H1 (cell line): ENCODE results near the gene SEC62. TPM values are rescaled to one million over a fixed set of nuclear protein-coding genes. Genes with fewer than 3 reads are reported as not detected.
"Not testable (repeated sequence)": the region's sequence is repeated elsewhere in the genome, so short reads cannot be mapped to it uniquely, and the experiment has no call there.

Experiments used
- CTCF ChIA-PET: fragments of 300-600 bp; sonication (Branson Sonifier 250); formaldehyde crosslinking; loops from one replicate; lab custom pipeline; 2021; ENCODE audit not compliant: partially characterized antibody; lab: Charles Lee
- POLR2A ChIA-PET: fragments of 300-600 bp; sonication (Branson Sonifier 250); formaldehyde crosslinking; loops from one replicate; lab custom pipeline; 2021; ENCODE audit warnings: inconsistent platforms; ENCODE audit not compliant: partially characterized antibody; lab: Charles Lee
- DNase-seq, 2 experiments: peaks; one replicate each; pipeline versions ENCODE4 v3.0.0 to v3.0.0-alpha.2; 2010 to 2022; ENCODE audit warnings: low spot score in 2 of 2, low read depth in 1 of 2, mixed read lengths in 1 of 2
- FAIRE-seq: peaks from 2 replicates; lab custom pipeline; 2011; peaks lifted over from hg19 to GRCh38; lab: Jason Lieb, UNC
- H2AFZ ChIP-seq: 2 replicates; pipeline ENCODE4 v1.8.1; 2012; ENCODE audit warnings: low read length, inconsistent platforms
- H2AK5ac ChIP-seq: 2 replicates; pipeline ENCODE4 v1.6.1; 2013; ENCODE audit warnings: low read depth, low read length
- H2BK120ac ChIP-seq: replicated peaks from 2 replicates; pipeline ENCODE3; 2013; ENCODE audit warnings: low read depth, low read length, inconsistent platforms
- H2BK12ac ChIP-seq: 2 replicates; pipeline ENCODE4 v1.6.1; 2013; ENCODE audit warnings: low read depth, low read length
- H2BK15ac ChIP-seq: 2 replicates; pipeline ENCODE4 v1.6.1; 2013; ENCODE audit warnings: low read length
- H2BK20ac ChIP-seq: 2 replicates; pipeline ENCODE4 v1.6.1; 2013; ENCODE audit warnings: low read length
- H2BK5ac ChIP-seq: 2 replicates; pipeline ENCODE4 v1.6.1; 2013; ENCODE audit warnings: low read depth, low read length
- H3K14ac ChIP-seq: 2 replicates; pipeline ENCODE4 v1.6.1; 2013; ENCODE audit warnings: inconsistent platforms; ENCODE audit not compliant: insufficient read length
- H3K18ac ChIP-seq: 2 replicates; pipeline ENCODE4 v1.6.1; 2013; ENCODE audit warnings: low read length; ENCODE audit errors: extremely low read depth
- H3K23ac ChIP-seq: 2 replicates; pipeline ENCODE4 v1.6.1; 2013; ENCODE audit warnings: inconsistent platforms; ENCODE audit not compliant: insufficient read length
- H3K23me2 ChIP-seq: 2 replicates; pipeline ENCODE4 v1.6.1; 2013; ENCODE audit warnings: low read depth, low read length
- H3K27ac ChIP-seq: 2 replicates; pipeline ENCODE4 v1.6.1; 2011; ENCODE audit warnings: low read depth, low read length, inconsistent platforms
- H3K27me3 ChIP-seq, 4 experiments: replicated peaks in 1 of 4; 1 replicate in 1 of 4; 2 replicates in 3 of 4; pipeline versions ENCODE4 v1.6.1 to v1.8.1; 2011 to 2013; ENCODE audit warnings: low read length in 3 of 4, mild to moderate bottlenecking in 3 of 4, inconsistent platforms in 2 of 4, mixed read lengths in 2 of 4, moderate library complexity in 1 of 4; ENCODE audit not compliant: control insufficient read depth in 3 of 4, insufficient read depth in 3 of 4; ENCODE audit errors: extremely low read depth in 1 of 4
- H3K36me3 ChIP-seq, 4 experiments: 2 replicates each; pipeline versions ENCODE4 v1.6.1 to v1.8.1; 2011 to 2013; ENCODE audit warnings: mild to moderate bottlenecking in 4 of 4, low read length in 3 of 4, moderate library complexity in 2 of 4, control low read depth in 1 of 4, inconsistent platforms in 1 of 4; ENCODE audit not compliant: insufficient read depth in 4 of 4, control insufficient read depth in 2 of 4
- H3K4ac ChIP-seq: replicated peaks from 2 replicates; pipeline ENCODE3; 2013; ENCODE audit warnings: low read length, low read depth, mixed read lengths, inconsistent platforms; ENCODE audit not compliant: insufficient read length
- H3K4me1 ChIP-seq, 4 experiments: replicated peaks in 1 of 4; 1 replicate in 1 of 4; 2 replicates in 3 of 4; pipeline versions ENCODE4 v1.6.1 to v1.8.1; 2011 to 2013; ENCODE audit warnings: low read length in 3 of 4, inconsistent platforms in 2 of 4, mixed read lengths in 1 of 4; ENCODE audit not compliant: insufficient read depth in 4 of 4, control insufficient read depth in 3 of 4
- H3K4me2 ChIP-seq, 2 experiments: 2 replicates each; pipeline versions ENCODE4 v1.6.1 to v1.8.1; 2011 to 2013; ENCODE audit warnings: low read depth in 2 of 2, low read length in 2 of 2, control low read depth in 1 of 2, inconsistent platforms in 1 of 2, mild to moderate bottlenecking in 1 of 2; ENCODE audit not compliant: insufficient read depth in 1 of 2
- H3K4me3 ChIP-seq, 4 experiments: fragments of 200-600, 300-600 bp in 1 of 4; sonication (generic), shearing (Covaris generic), sonication (Bioruptor Twin) in 1 of 4; 2 replicates each; pipeline versions ENCODE4 v1.5.1 to v1.8.1; 2011 to 2016; ENCODE audit warnings: low read length in 4 of 4, low read depth in 3 of 4, control low read depth in 2 of 4, inconsistent platforms in 2 of 4, mild to moderate bottlenecking in 2 of 4, mixed read lengths in 1 of 4, moderate library complexity in 1 of 4; ENCODE audit not compliant: insufficient read depth in 2 of 4; ENCODE audit errors: extremely low read depth in 1 of 4
- H3K56ac ChIP-seq: replicated peaks from 2 replicates; pipeline ENCODE3; 2013; ENCODE audit warnings: low read depth, mild to moderate bottlenecking, mixed read lengths, low read length, inconsistent platforms; ENCODE audit not compliant: insufficient read length
- H3K79me1 ChIP-seq: 2 replicates; pipeline ENCODE4 v1.6.1; 2013; ENCODE audit warnings: low read depth, low read length, control low read depth
- H3K79me2 ChIP-seq, 2 experiments: 2 replicates each; pipeline versions ENCODE4 v1.6.1 to v1.8.1; 2012 to 2013; ENCODE audit warnings: low read length in 2 of 2, mild to moderate bottlenecking in 2 of 2, inconsistent platforms in 1 of 2; ENCODE audit not compliant: insufficient read depth in 2 of 2, control insufficient read depth in 1 of 2
- H3K9ac ChIP-seq, 4 experiments: replicated peaks in 1 of 4; 1 replicate in 1 of 4; 2 replicates in 3 of 4; pipeline versions ENCODE4 v1.6.1 to v1.8.1; 2011 to 2013; ENCODE audit warnings: low read depth in 3 of 4, low read length in 3 of 4, control low read depth in 2 of 4, mild to moderate bottlenecking in 2 of 4, moderate library complexity in 2 of 4, inconsistent platforms in 1 of 4; ENCODE audit errors: extremely low read depth in 1 of 4
- H3K9me3 ChIP-seq, 2 experiments: 2 replicates each; pipeline versions ENCODE4 v1.6.1 to v1.8.1; 2012 to 2013; ENCODE audit warnings: mild to moderate bottlenecking in 2 of 2, moderate library complexity in 2 of 2, control low read depth in 1 of 2, inconsistent platforms in 1 of 2, low read depth in 1 of 2, low read length in 1 of 2, mixed read lengths in 1 of 2; ENCODE audit not compliant: insufficient read depth in 2 of 2
- H4K20me1 ChIP-seq, 2 experiments: replicated peaks in 1 of 2; 2 replicates each; pipeline versions ENCODE3 to v1.8.1; 2011 to 2013; ENCODE audit warnings: inconsistent platforms in 2 of 2, low read length in 2 of 2, mild to moderate bottlenecking in 1 of 2; ENCODE audit not compliant: insufficient read depth in 2 of 2, control insufficient read depth in 1 of 2
- H4K5ac ChIP-seq: 2 replicates; pipeline ENCODE4 v1.6.1; 2013; ENCODE audit warnings: low read length, low read depth, mixed read lengths, inconsistent platforms; ENCODE audit not compliant: insufficient read length
- H4K8ac ChIP-seq: 2 replicates; pipeline ENCODE4 v1.8.0; 2013; ENCODE audit warnings: mild to moderate bottlenecking, moderate library complexity, low read length, inconsistent platforms; ENCODE audit not compliant: insufficient read depth; ENCODE audit errors: extremely low read depth
- H4K91ac ChIP-seq: replicated peaks from 2 replicates; pipeline ENCODE3; 2013; ENCODE audit warnings: low read length, mixed read lengths, inconsistent platforms; ENCODE audit not compliant: insufficient read length
- WGBS, 2 experiments: shearing (Covaris generic) in 1 of 2; methylation state at CpG; one replicate each; pipeline versions ENCODE4 v1.1.6 to v1.1.7; 2013 to 2015; ENCODE audit warnings: low lambda C conversion rate in 2 of 2, mixed read lengths in 2 of 2, inconsistent platforms in 1 of 2, low coverage in 1 of 2, missing lambda C conversion rate in 1 of 2; ENCODE audit not compliant: insufficient replicate concordance in 2 of 2, insufficient coverage in 1 of 2, insufficient read length in 1 of 2; ENCODE audit errors: extremely low coverage in 1 of 2, missing lambda C conversion rate in 1 of 2; 5-methylcytosine and 5-hydroxymethylcytosine counted together
- polyA plus RNA-seq, 7 experiments: library from polyadenylated mRNA; depleted of rRNA in 3 of 7; stranded (reverse) in 5 of 7; unstranded in 2 of 7; fragments of >200 nt in 5 of 7; fragments of 200-250 nt in 2 of 7; gene quantifications; 1 replicate in 5 of 7; 2 replicates in 1 of 7; 4 replicates in 1 of 7; pipeline versions ENCODE4 v1.2.1 to v1.2.3, GENCODE V29; 2011 to 2013; ENCODE audit warnings: missing spikeins in 2 of 7, mixed read lengths in 2 of 7
- total RNA-seq: library from RNA; stranded (reverse); fragmentation: NEBNext Ultra II Directional; extraction: Animal tissue kit (Norgen Biotek cat#: 25700); gene quantifications from 2 replicates; pipeline ENCODE4 v1.2.1, GENCODE V29; 2021

SEC62 gene
- total and polyA plus RNA-seq, 2 of the 8 experiments (the other 6 are each of a cell fraction or from before 2014, with no cell fraction given), result 67.8 to 113 TPM

DNA sequence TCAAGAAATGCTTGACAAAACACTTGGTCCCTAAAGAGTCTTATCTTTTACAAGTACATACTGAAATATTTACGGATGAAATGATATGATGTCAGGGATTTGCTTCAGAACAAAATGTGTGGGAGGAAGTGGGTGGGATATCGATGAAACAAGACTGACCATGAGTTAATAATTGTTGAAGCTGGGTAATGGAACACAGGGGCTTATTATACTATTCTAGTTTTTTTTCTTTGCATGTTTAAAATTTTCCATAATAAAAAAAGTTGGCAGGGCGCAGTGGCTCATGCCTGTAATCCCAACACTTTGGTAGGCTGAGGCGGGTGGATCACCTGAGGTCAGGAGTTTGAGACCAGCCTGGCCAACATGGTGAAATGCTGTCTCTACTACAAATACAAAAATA lies 52.7 kb downstream of the SEC62 start:
- 94% methylated on average over 4 of the region's 4 CpGs; no CpG with 5 or more reads in 1 of the 2 experiments for WGBS, 2 experiments
- FAIRE-seq, result not testable (repeated sequence)

More for the DNA sequence above, 52.7 kb downstream of the SEC62 start:
- H2BK12ac ChIP-seq, H3K79me2 ChIP-seq, H3K4me3 ChIP-seq, H3K79me1 ChIP-seq, POLR2A ChIA-PET, H3K56ac ChIP-seq, H3K4me2 ChIP-seq, H3K9me3 ChIP-seq, H3K23me2 ChIP-seq, H3K4me1 ChIP-seq, H3K27ac ChIP-seq, H2BK15ac ChIP-seq, H2BK5ac ChIP-seq, H4K8ac ChIP-seq, H3K36me3 ChIP-seq, H4K5ac ChIP-seq, DNase-seq, H3K18ac ChIP-seq, H2BK120ac ChIP-seq, H2AK5ac ChIP-seq, H3K4ac ChIP-seq, H3K9ac ChIP-seq, H2AFZ ChIP-seq, H3K23ac ChIP-seq, H4K20me1 ChIP-seq, H4K91ac ChIP-seq, H2BK20ac ChIP-seq, H3K14ac ChIP-seq, H3K27me3 ChIP-seq: not testable (repeated sequence)
- CTCF ChIA-PET, result interaction anchor here (0.6 to 5.1 kb wide), 5 partner anchors 10 to 323 kb away, joined by 3 to 42 read pairs (median 17); partner anchors contain the start of gene LRRC31
